AG04449 (cell line): ENCODE measurements around the gene GCG.
A peak's percentile ranks its signal among the peaks of the same experiment; 100 is the strongest.

Experiments
- CTCF ChIA-PET: fragments of 350-600 bp; formaldehyde crosslinking; extraction: SDS; loops from one replicate; lab custom pipeline; 2021; ENCODE audit warnings: antibody characterized with exemption; lab: Yijun Ruan, JAX
- POLR2A ChIA-PET: fragments of 400-600, 350-600 bp; formaldehyde crosslinking; extraction: SDS; loops from one replicate; lab custom pipeline; 2020; ENCODE audit warnings: antibody characterized with exemption, inconsistent platforms; lab: Yijun Ruan, JAX
- DNase-seq: peaks from one replicate; pipeline ENCODE4 v3.0.0-alpha.2; 2010; ENCODE audit warnings: low read depth, low spot score
- H3K4me3 ChIP-seq: 2 replicates; pipeline ENCODE4 v1.5.1; 2011; ENCODE audit warnings: low read depth, mild to moderate bottlenecking, control low read depth, low read length
- TF ChIP-seq, protein P1 (sequence below): IDR thresholded peaks from one replicate; pipeline ENCODE4 v1.5.1; 2011; ENCODE audit warnings: mild to moderate bottlenecking, moderate library complexity, low read length, control low read depth, inconsistent platforms; ENCODE audit not compliant: insufficient read depth; ENCODE audit errors: missing control alignments

Gene GCG

DNA sequence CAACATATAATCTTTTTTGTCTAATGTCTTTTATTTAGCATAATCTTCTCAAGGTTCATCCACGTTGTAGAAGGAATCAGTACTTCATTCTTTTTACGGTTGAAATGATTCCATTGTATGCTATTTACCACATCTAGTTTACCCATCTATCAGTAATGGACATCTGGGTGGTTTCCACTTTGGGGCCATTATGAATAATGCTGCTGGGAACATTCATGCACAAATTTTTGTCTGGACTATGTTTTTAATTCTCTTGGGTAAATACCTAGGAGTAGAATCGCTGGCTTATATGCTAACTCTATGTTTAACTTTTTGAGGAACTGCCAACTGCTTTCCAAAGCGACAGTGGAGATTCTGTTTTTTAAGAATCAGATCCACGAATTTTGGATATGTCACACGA lies 7.4 kb upstream of the GCG start:
- CTCF ChIA-PET = interaction anchor here (1.7 kb wide), 1 partner anchor 139 kb away, joined by 13 read pairs; no protein-coding TSS in a partner anchor
- DNase-seq = no peak
- POLR2A ChIA-PET = no interaction called here
- TF ChIP-seq, protein P1, sequence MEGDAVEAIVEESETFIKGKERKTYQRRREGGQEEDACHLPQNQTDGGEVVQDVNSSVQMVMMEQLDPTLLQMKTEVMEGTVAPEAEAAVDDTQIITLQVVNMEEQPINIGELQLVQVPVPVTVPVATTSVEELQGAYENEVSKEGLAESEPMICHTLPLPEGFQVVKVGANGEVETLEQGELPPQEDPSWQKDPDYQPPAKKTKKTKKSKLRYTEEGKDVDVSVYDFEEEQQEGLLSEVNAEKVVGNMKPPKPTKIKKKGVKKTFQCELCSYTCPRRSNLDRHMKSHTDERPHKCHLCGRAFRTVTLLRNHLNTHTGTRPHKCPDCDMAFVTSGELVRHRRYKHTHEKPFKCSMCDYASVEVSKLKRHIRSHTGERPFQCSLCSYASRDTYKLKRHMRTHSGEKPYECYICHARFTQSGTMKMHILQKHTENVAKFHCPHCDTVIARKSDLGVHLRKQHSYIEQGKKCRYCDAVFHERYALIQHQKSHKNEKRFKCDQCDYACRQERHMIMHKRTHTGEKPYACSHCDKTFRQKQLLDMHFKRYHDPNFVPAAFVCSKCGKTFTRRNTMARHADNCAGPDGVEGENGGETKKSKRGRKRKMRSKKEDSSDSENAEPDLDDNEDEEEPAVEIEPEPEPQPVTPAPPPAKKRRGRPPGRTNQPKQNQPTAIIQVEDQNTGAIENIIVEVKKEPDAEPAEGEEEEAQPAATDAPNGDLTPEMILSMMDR = no peak
- H3K4me3 ChIP-seq = no peak overlapping the region

DNA sequence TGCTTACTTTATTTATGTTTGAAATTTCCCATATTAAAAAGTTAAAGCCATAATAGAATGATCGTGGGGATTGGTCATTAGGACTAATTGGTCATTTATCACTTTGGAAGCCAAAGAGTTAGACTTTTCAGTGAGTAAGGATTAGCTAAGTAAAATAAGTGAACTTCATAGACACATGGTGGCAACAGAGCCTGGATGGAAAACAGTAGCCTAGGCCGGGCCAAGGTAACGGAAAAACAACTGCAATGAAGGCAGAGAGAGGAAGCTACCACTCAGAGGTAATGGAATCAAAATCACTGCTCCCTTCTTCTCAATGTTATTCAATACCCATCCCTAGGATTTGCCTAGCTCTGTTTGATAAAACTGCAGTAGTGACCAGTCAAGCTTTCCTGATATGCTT lies 4.1 kb upstream of the GCG start:
- H3K4me3 ChIP-seq = no peak overlapping the region
- ChIA-PET CTCF (interaction anchor here (0.7 to 11.3 kb wide), 6 partner anchors 15 to 151 kb away, joined by 3 to 254 read pairs (median 4); no protein-coding TSS in a partner anchor), POLR2A (no interaction called here)
- DNase-seq = no peak
- TF ChIP-seq, protein P1 = no peak

DNA sequence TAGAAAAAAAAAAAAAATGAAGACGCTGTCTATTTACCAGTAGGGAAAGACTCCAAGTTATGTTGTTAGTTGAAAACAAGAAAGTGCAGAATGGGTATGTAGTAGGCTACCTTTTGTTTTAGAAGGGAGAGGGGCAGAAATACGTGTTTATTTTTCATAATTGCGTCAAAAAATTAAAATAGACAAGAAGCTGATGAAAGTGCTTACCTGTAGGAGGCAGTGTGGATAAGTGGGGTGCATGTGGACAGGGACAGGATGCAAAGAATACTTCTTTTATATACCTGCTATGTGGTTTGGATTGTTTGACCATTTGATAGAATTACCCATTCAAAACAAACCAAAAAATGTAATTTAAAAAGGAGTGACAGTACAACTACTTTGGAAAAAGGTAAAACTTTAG lies 3.0 kb upstream of the GCG start:
- ChIA-PET POLR2A (no interaction called here), CTCF (interaction anchor here (0.9 to 11.3 kb wide), 10 partner anchors 8 to 152 kb away, joined by 3 to 254 read pairs (median 4); no protein-coding TSS in a partner anchor)
- no peak overlapping the region for H3K4me3 ChIP-seq
- no peak for DNase-seq
- TF ChIP-seq, protein P1 = no peak

DNA sequence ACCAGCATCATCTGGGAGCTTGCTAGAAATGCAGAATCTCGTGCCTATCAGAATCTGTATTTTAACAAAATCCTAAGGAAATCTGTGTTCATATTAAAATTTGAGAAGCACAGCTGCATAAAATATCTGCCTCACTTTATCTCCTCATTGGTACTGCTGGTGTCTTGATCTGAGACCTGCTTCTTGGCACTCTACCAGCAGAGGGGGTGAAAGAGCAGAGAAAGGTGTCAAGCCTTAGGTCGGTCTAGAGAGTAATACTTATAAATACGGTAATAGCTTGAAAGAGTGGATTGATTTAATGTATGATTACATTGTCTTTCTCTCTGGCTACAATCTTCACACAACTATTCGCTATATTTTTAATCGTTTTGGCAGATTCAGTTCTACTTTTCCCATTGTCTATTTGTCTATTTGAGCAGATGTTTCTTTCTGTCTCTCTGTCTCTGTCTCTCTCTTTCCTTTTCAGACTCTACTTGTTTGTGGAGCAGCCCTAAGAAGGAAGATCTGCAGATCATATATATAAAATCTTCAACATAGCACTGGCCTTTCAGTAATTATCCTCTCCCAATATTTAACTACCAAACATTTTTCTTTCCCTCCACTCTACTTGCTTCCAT lies 1.7 kb upstream of the GCG start:
- ChIA-PET CTCF (interaction anchor here (0.7 to 11.3 kb wide), 28 partner anchors 8 to 566 kb away, joined by 3 to 254 read pairs (median 4); partner anchors contain the start of gene IFIH1), POLR2A (no interaction called here)
- DNase-seq = no peak
- no peak overlapping the region for H3K4me3 ChIP-seq
- TF ChIP-seq, protein P1 = peak; percentile 70

- ChIA-PET POLR2A (no interaction called here), CTCF (interaction anchor here (1.8 to 11.3 kb wide), 3 partner anchors 17 to 149 kb away, joined by 5 to 254 read pairs (median 23); no protein-coding TSS in a partner anchor)
- TF ChIP-seq, protein P1 = no peak
- DNase-seq = no peak
- H3K4me3 ChIP-seq = no peak overlapping the region
These were observed 2.1 kb downstream of the GCG start for GRCh38 chr2:162149940-162150339.

DNA sequence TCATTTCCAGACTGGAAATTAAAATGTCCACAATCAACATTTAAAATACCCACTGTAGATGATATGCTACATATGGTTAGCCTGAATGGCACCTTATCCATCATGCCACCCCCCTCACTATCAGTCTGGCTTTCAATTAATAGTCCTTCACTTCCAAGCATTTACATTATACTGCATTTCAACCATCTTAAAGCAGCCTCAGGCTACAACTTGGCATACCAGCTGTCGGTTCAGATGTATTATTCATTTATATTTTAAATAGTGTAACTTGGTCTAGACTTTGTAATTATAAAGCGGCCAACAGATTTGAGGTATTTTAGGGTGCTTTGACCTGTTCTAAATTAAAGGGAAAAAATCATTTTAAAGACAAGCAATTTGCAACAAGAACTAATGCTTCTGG lies 2.6 kb downstream of the GCG start:
- no peak for DNase-seq
- POLR2A ChIA-PET = no interaction called here
- CTCF ChIA-PET = interaction anchor here (1.5 to 11.3 kb wide), 4 partner anchors 17 to 169 kb away, joined by 3 to 254 read pairs (median 14); partner anchors contain the start of gene IFIH1

More for the DNA sequence above, 2.6 kb downstream of the GCG start:
- TF ChIP-seq, protein P1 = no peak
- no peak overlapping the region for H3K4me3 ChIP-seq
